Vagina (tissue), 2 donors: Measurements from ENCODE around the gene KCNH1.

Experiments
- CTCF ChIP-seq, 3 experiments: fragments of 450-650 bp in 2 of 3; fragments of 200-600 bp in 1 of 3; sonication (generic) in 1 of 3; IDR thresholded peaks; one replicate each; pipeline ENCODE4 v1.5.1; 2017 to 2019; ENCODE audit warnings: antibody characterized with exemption in 3 of 3, mild to moderate bottlenecking in 2 of 3, moderate library complexity in 2 of 3
- POLR2A ChIP-seq, 2 donors: fragments of 450-650 bp; IDR thresholded peaks; one replicate each; pipeline ENCODE4 v1.6.1; 2017; ENCODE audit warnings: antibody characterized with exemption in 2 of 2, mild to moderate bottlenecking in 2 of 2, moderate library complexity in 2 of 2

- TF ChIP-seq CTCF (IDR thresholded peaks at IDR 0.05) (no peak), POLR2A (IDR thresholded peaks at IDR 0.05) (no peak)
Measured at GRCh38 chr1:210633636-210634035, 500.3 kb downstream of the KCNH1 start.
